Esophagus (tissue), 2 donors: Measurements from ENCODE around the gene LRMDA. TPM values are rescaled to one million over a fixed set of nuclear protein-coding genes. Genes with fewer than 3 reads are reported as not detected.

Experiments
- H3K27ac ChIP-seq, 2 donors: one replicate each; pipeline ENCODE4 v1.5.1; 2013; ENCODE audit warnings: low read depth in 2 of 2, mild to moderate bottlenecking in 2 of 2, inconsistent platforms in 1 of 2, low read length in 1 of 2, moderate library complexity in 1 of 2
- H3K27me3 ChIP-seq, 2 donors: one replicate each; pipeline ENCODE4 v1.6.1; 2013; ENCODE audit warnings: low read length in 2 of 2, control low read depth in 1 of 2, mild to moderate bottlenecking in 1 of 2; ENCODE audit not compliant: insufficient read depth in 2 of 2, control insufficient read depth in 1 of 2
- H3K36me3 ChIP-seq, 2 donors: one replicate each; pipeline ENCODE4 v1.6.1; 2013; ENCODE audit warnings: low read length in 1 of 2; ENCODE audit not compliant: control insufficient read depth in 2 of 2, insufficient read depth in 2 of 2
- H3K4me1 ChIP-seq, 2 donors: one replicate each; pipeline ENCODE4 v1.6.1; 2013; ENCODE audit warnings: low read length in 1 of 2; ENCODE audit not compliant: control insufficient read depth in 2 of 2, insufficient read depth in 2 of 2
- H3K4me3 ChIP-seq, 2 donors: one replicate each; pipeline ENCODE4 v1.5.1; 2013; ENCODE audit warnings: low read length in 2 of 2, mild to moderate bottlenecking in 2 of 2, low read depth in 1 of 2, moderate library complexity in 1 of 2
- H3K9me3 ChIP-seq, 2 donors: one replicate each; pipeline ENCODE4 v1.6.1; 2013; ENCODE audit warnings: mild to moderate bottlenecking in 2 of 2, low read depth in 1 of 2, low read length in 1 of 2, moderate library complexity in 1 of 2; ENCODE audit not compliant: control insufficient read depth in 2 of 2, insufficient read depth in 1 of 2
- WGBS, 2 donors: extraction: QIAGEN DNeasy Blood & Tissue Kit; methylation state at CpG; one replicate each; pipeline ENCODE4 v1.1.7; 2013; 5-methylcytosine and 5-hydroxymethylcytosine counted together
- polyA plus RNA-seq, 2 donors: library from polyadenylated mRNA; stranded (reverse); fragments of 200-250 nt; gene quantifications; one replicate each; pipeline ENCODE4 v1.2.3, GENCODE V29; 2013
- donor health status: healthy with polysubstance abuse.
- donor health status: Bipolar disorder and iron deficiency.

LRMDA gene
- polyA plus RNA-seq, 2 donors = 1.8 to 4.0 TPM

DNA sequence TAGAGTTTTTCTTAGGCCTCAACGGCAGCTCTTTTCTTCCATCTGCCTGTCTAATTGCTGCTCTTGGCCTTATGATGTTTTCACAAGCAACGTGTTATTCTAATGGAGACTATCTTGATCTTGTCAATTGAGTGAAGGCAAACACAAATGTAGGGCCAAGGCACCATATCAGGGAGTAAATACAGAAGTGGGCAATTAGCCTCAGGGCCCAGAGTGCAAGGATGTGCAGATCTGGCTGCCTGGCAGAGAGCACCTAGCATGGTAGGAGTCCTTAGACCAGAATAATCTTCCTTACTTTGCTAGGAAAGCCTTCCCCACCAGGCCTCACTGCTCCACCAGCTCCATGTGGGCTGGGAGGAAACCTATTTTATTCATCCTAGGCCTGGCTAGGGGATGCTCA is 590.9 kb downstream of the LRMDA start:
- peaks cover 0 to 2% of the 10 kb centered on the region in 2 donors for H3K9me3 ChIP-seq
- WGBS, 2 donors = 64 to 84% methylated on average over 2 of the region's 2 CpGs
- H3K4me3 ChIP-seq = no peak overlapping the region
- no peaks in the 10 kb centered on the region for H3K4me1 ChIP-seq
- H3K27me3 ChIP-seq = no peaks in the 10 kb centered on the region
- H3K36me3 ChIP-seq = no peaks in the 10 kb centered on the region
- H3K27ac ChIP-seq = no peak overlapping the region

DNA sequence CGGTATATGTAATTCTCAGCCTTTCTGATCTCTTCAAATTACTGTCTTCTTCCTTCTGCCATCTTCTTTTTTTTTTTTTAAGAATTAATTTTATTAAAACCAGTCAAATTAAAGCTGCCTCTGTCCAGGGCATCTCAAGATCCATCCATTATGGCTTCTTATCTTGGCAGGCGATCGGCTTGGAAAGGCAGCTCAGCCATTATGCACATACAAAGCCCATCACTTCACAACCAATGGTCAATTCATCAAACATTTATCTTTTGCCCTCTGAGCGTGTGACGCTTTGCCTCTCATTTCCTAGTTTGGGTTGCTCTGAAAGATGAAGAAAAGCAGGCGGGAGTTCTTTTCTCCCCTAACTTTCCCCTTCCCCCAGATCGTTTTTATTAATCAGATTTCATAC is 591.6 kb downstream of the LRMDA start:
- WGBS, 2 donors = 86 to 88% methylated on average over 7 of the region's 7 CpGs
- Histone ChIP-seq H3K9me3 (peaks cover 0 to 2% of the 10 kb centered on the region in 2 donors), H3K27me3 (no peaks in the 10 kb centered on the region)

DNA sequence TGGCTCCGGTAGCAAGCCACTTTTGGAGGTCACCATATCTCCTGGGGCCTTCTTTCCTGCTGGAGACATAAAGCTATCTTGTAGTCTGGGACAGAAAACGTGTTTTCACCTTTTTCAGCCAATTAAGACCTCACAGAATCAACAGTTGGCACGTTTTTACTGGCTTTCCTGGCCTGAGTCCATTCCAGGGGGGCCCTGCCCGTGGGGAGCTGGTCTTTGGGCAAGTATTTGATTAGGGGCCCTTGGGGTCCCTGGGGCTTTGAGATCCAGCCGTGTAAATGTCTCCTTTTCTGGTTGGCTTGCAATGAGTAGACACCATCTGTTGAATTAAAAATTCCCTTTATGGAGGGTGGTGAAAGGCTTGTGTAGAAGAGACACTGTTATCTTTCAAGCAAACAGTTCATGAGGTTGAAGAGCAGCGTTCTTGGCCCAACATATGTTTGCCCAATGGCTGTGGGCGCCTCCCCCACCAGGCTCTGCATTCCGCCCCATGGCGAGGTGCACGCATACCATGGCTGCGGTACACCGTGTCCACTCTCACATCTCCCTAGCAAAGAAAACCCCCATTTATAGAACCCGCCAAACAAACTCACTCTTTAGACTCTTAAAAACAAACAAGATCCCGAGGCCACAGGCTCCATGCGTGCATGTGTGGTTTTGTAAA is 593.2 kb downstream of the LRMDA start:
- Histone ChIP-seq H3K4me1 (no peaks in the 10 kb centered on the region), H3K4me3 (no peak overlapping the region), H3K36me3 (no peaks in the 10 kb centered on the region), H3K27me3 (no peaks in the 10 kb centered on the region), H3K27ac (no peak overlapping the region), H3K9me3 (peaks cover 0 to 2% of the 10 kb centered on the region in 2 donors)
- WGBS, 2 donors = 83 to 84% methylated on average over 15 of the region's 15 CpGs

More for the DNA sequence above, 591.6 kb downstream of the LRMDA start:
- no peak overlapping the region for H3K4me3 ChIP-seq
- no peaks in the 10 kb centered on the region for H3K36me3 ChIP-seq
- H3K4me1 ChIP-seq = no peaks in the 10 kb centered on the region
- no peak overlapping the region for H3K27ac ChIP-seq

DNA sequence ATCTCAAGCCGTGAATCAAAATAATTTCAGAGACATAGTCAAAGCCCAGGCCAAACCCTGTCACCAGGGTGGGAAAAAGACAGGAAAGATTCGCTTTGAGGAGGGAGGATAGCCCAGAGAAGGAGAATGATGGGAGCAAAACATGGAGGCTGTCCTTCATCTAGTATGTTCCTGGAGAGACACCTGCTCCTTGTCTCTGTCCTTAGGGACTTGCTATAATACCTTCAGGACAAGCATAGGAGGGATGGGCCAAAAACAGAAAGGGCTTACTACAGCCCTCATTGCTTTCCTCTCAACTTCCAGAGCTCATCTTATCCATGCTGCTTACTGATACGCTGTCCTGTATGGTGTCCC is 593.7 kb downstream of the LRMDA start:
- 91 to 94% methylated on average over 3 of the region's 3 CpGs for WGBS, 2 donors
- Histone ChIP-seq H3K4me3 (no peak overlapping the region), H3K9me3 (peaks cover 0 to 2% of the 10 kb centered on the region in 2 donors), H3K27ac (no peak overlapping the region), H3K27me3 (no peaks in the 10 kb centered on the region), H3K4me1 (no peaks in the 10 kb centered on the region), H3K36me3 (no peaks in the 10 kb centered on the region)

DNA sequence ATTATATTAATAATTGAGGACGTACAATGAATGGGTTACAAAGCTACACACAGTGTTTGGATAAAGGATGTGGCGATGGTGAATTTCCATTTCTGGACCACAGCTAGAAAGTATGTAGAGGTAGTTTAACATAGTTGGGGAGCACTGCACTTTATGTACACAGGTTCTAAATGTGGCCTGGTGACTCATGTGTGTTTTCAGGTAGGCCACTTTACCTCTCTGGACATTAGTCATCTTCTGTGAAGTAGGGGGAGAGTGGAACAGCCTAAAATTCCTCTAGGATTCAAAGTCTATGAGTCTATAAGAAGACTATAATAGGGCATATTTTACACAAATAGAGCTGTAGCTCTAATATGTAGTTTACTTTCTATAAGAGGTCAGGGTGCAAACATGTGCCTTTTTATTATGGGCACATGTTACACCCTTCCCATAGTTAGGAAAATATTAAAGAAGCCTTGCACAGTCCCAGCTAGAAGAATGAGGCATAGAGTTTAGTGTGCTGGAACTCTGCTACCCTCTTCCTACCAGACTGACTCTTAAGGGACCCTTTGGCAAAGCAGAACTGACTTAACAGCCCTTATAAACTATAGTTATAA is 594.9 kb downstream of the LRMDA start:
- H3K4me1 ChIP-seq = no peaks in the 10 kb centered on the region
- no peaks in the 10 kb centered on the region for H3K27me3 ChIP-seq
- no peak overlapping the region for H3K4me3 ChIP-seq
- H3K36me3 ChIP-seq = no peaks in the 10 kb centered on the region
- no peaks in the 10 kb centered on the region for H3K9me3 ChIP-seq
- H3K27ac ChIP-seq = no peak overlapping the region
- 69 to 96% methylated on average over 2 of the region's 2 CpGs for WGBS, 2 donors

DNA sequence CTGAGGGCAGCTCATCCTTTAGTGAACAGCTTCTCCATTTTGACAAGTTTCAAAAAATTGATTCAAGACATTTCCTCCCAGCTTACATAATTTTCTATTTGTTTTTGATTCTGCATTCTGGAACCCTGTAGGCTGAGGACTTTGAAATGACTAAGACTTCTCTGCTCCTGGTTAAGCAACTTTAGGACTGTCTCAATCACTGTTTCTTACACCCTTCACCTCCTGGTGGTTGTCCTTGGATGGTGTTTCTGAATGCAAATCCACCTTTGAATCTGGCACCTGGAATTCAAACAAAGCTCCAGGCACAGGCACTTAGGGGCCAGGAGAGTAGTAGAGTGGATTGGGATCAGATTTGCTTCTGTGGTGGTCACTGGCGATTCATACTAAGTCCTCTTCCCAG is 595.5 kb downstream of the LRMDA start:
- no peaks in the 10 kb centered on the region for H3K4me1 ChIP-seq
- H3K27ac ChIP-seq = no peak overlapping the region
- no peaks in the 10 kb centered on the region for H3K9me3 ChIP-seq
- no peaks in the 10 kb centered on the region for H3K36me3 ChIP-seq
- no peak overlapping the region for H3K4me3 ChIP-seq
- WGBS, 2 donors = 92 to 93% methylated on average over 1 of the region's 1 CpG
- no peaks in the 10 kb centered on the region for H3K27me3 ChIP-seq

DNA sequence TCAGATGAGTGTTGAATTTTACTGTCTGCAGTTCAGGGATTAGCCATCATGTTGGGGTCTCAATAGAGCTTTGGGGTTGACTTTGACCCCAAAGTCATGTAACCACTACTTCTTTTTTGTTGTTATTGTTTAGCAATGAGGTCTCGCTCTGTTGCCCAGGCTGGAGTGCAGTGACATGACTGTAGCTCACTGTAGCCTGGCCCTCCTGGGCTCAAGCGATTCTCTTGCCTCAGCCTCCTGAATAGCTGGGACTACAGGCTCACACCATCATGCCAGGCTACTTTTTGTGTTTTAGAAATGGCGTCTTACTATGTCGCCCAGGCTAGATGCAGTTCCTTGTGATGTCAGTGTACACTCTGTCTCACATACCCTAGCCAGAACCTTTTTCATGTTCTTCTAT is 598.4 kb downstream of the LRMDA start:
- WGBS, 2 donors = 95 to 97% methylated on average over 4 of the region's 4 CpGs
- H3K27ac ChIP-seq = no peak overlapping the region
- no peak overlapping the region for H3K4me3 ChIP-seq
- no peaks in the 10 kb centered on the region for H3K36me3 ChIP-seq
- peaks cover 0 to 2% of the 10 kb centered on the region in 2 donors for H3K4me1 ChIP-seq
- no peaks in the 10 kb centered on the region for H3K9me3 ChIP-seq
- H3K27me3 ChIP-seq = no peaks in the 10 kb centered on the region

DNA sequence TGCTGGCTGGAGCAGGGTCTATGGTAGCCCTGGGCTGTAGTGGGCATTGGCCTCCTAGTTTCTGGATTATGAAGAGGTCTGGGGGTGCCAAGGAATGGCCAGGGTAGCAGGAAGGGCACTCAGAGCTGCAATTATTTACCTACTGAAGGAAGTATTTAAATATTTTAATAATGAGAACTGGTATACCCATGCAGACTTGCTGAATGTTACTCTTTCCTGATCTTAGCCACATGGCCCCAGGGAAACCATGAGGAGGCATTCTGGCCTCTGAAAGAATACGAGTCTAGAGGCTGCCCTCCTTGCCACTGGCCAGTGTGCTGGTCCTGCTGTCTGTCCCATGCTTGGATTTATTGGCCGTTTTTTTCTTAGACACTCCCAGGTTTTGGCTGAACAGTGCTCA is 599.7 kb downstream of the LRMDA start:
- 87 to 93% methylated on average over 2 of the region's 2 CpGs for WGBS, 2 donors
- Histone ChIP-seq H3K27ac (no peak overlapping the region), H3K36me3 (no peaks in the 10 kb centered on the region), H3K9me3 (no peaks in the 10 kb centered on the region), H3K4me1 (peaks cover 0 to 2% of the 10 kb centered on the region in 2 donors), H3K27me3 (no peaks in the 10 kb centered on the region), H3K4me3 (no peak overlapping the region)

DNA sequence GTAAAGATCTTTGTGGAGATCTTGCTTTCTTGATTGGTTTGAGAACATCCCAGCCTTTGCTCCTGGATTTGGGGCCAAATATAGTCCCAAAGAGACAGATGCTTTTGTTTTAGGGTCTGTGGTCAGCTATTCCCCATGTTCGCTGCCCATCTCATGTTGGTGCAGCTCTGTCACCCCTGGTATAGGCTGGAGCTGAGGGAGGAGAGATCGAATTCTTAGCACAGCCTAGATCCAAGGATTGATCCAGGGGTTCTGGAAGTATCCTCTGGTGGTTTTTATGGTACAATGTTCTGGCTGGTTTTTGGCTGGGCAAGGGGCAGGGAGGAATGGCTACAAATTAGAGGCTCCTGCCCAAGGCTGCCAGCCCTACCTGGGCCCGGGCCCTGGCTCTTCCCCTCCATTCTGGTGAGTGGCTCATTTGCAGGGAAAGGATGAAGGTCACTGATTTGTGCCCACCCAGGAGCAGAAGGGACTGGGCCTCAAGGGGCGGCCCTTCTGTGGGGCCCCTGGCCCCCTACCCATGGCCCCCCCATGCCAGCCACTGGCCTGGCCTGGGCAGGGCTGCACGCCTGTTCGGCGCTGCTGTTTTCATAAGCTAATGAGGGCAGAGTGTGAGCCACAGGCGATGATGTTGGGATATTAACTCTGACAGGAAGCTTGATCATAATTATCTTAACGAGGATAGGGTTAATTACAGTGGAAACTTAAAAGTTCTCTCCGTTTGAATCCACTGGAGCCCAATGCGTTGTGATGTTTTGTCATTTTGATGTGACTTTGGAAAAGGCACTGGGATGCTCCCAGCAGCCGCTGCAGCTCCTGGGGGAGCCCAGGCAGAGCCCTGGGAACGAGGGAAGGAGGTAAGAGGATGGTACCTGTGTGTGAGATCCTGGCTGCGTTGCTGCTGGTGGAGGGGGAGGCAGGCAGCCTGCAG is 600.6 kb downstream of the LRMDA start:
- Histone ChIP-seq H3K36me3 (no peaks in the 10 kb centered on the region), H3K9me3 (no peaks in the 10 kb centered on the region), H3K4me3 (no peak overlapping the region), H3K27me3 (no peaks in the 10 kb centered on the region), H3K27ac (no peak overlapping the region), H3K4me1 (peaks cover 2 to 4% of the 10 kb centered on the region in 2 donors)
- WGBS, 2 donors = 87 to 89% methylated on average over 14 of the region's 14 CpGs
